HepG2 (cell line): Measurements from ENCODE around the gene TBRG4. TPM values are rescaled to one million over a fixed set of nuclear protein-coding genes. Genes with fewer than 3 reads are reported as not detected.

Source experiments
- ATAC-seq: fragments of 200-7000 bp; cut with Tn5 transposase; 3 replicates; pipeline ENCODE4 v1.9.1; 2020; ENCODE audit warnings: mild to moderate bottlenecking, moderate library complexity
- BruUV-seq: library from RNA; stranded (reverse); fragments of 400-500 nt; replicated peaks from 2 replicates; lab custom pipeline; 2021; lab: Mats Ljungman, UMichigan
- CTCF ChIA-PET: fragments of 300-600 bp; formaldehyde crosslinking; extraction: SDS; loops from one replicate; lab custom pipeline; 2021; ENCODE audit warnings: low total read pairs, inconsistent platforms, low intra/inter-chr PET ratio; lab: Yijun Ruan, JAX
- POLR2A ChIA-PET: fragments of 350-600 bp; sonication (Branson Sonifier 250); formaldehyde crosslinking; loops from one replicate; lab custom pipeline; 2020; ENCODE audit warnings: antibody characterized with exemption, inconsistent platforms; lab: Yijun Ruan, JAX
- DNase-seq: peaks from one replicate; pipeline ENCODE4 v3.0.0-alpha.2; 2015; ENCODE audit warnings: low spot score
- FAIRE-seq: peaks from 3 replicates; lab custom pipeline; 2011; peaks lifted over from hg19 to GRCh38; lab: Jason Lieb, UNC
- H2AFZ ChIP-seq: one replicate; pipeline ENCODE4 v1.6.1; 2011; ENCODE audit warnings: low read length, inconsistent platforms
- H3K27ac ChIP-seq: fragments of 300-600 bp; 3 replicates; pipeline ENCODE4 v1.8.0; 2011; ENCODE audit warnings: mixed run types, mild to moderate bottlenecking, mixed read lengths, low read length, inconsistent platforms; ENCODE audit not compliant: insufficient read depth; ENCODE audit errors: extremely low read length
- H3K27me3 ChIP-seq, 2 experiments: fragments of 200-600 bp in 1 of 2; 2 replicates in 1 of 2; 3 replicates in 1 of 2; pipeline versions ENCODE4 v1.6.0 to v1.8.0; 2011; ENCODE audit warnings: low read length in 2 of 2, mild to moderate bottlenecking in 2 of 2, moderate library complexity in 2 of 2, inconsistent platforms in 1 of 2; ENCODE audit not compliant: insufficient read depth in 2 of 2, control insufficient read depth in 1 of 2
- H3K36me3 ChIP-seq, 2 experiments: fragments of 200-600 bp in 1 of 2; replicated peaks in 1 of 2; 2 replicates in 1 of 2; 3 replicates in 1 of 2; pipeline versions ENCODE4 v1.5.1 to v1.8.0; 2011; ENCODE audit warnings: low read length in 2 of 2, inconsistent platforms in 1 of 2; ENCODE audit not compliant: insufficient read depth in 2 of 2, control insufficient read depth in 1 of 2
- H3K4me1 ChIP-seq: 2 replicates; pipeline ENCODE4 v1.5.1; 2012; ENCODE audit warnings: low read length, inconsistent platforms; ENCODE audit not compliant: insufficient read depth
- H3K4me2 ChIP-seq: 2 replicates; pipeline ENCODE4 v1.6.0; 2011; ENCODE audit warnings: low read depth, low read length, inconsistent platforms
- H3K4me3 ChIP-seq, 3 experiments: fragments of 200-600 bp in 1 of 3; sonication (generic), shearing (Covaris generic) in 1 of 3; replicated peaks in 1 of 3; 2 replicates each; pipeline ENCODE4 v1.5.1; 2011 to 2016; ENCODE audit warnings: low read length in 3 of 3, inconsistent platforms in 2 of 3, low read depth in 2 of 3, mild to moderate bottlenecking in 2 of 3, control low read depth in 1 of 3, mixed read lengths in 1 of 3; ENCODE audit not compliant: insufficient read depth in 1 of 3
- H3K79me2 ChIP-seq: one replicate; pipeline ENCODE4 v1.6.1; 2011; ENCODE audit warnings: low read length, inconsistent platforms; ENCODE audit not compliant: insufficient read depth
- H3K9ac ChIP-seq: 2 replicates; pipeline ENCODE4 v1.6.0; 2011; ENCODE audit warnings: mild to moderate bottlenecking, low read depth, low read length, inconsistent platforms; ENCODE audit not compliant: insufficient read depth
- H3K9me3 ChIP-seq: 2 replicates; pipeline ENCODE4 v1.5.1; 2012; ENCODE audit warnings: mild to moderate bottlenecking, low read length
- H4K20me1 ChIP-seq: 2 replicates; pipeline ENCODE4 v1.6.0; 2011; ENCODE audit warnings: inconsistent platforms, mild to moderate bottlenecking, low read length, moderate library complexity; ENCODE audit not compliant: insufficient read depth
- ATF1 ChIP-seq: IDR thresholded peaks from 2 replicates; pipeline ENCODE4 v1.6.1; 2016; ENCODE audit warnings: mild to moderate bottlenecking, control low read depth
- ATF7 ChIP-seq, 2 experiments: fragments of 450-650 bp in 1 of 2; sonication (generic) in 1 of 2; formaldehyde crosslinking in 1 of 2; IDR thresholded peaks; 2 replicates each; pipeline versions ENCODE4 v1.4.0 to v1.6.1; 2016 to 2020; ENCODE audit warnings: antibody characterized with exemption in 1 of 2, mild to moderate bottlenecking in 1 of 2, missing genetic modification reagents in 1 of 2
- CHCHD3 ChIP-seq: sonication (generic); formaldehyde crosslinking; IDR thresholded peaks from 2 replicates; pipeline ENCODE4 v1.8.0; 2022; ENCODE audit warnings: mild to moderate bottlenecking, missing genetic modification reagents, moderate library complexity
- DNMT3B ChIP-seq: conservative IDR thresholded peaks from 2 replicates; pipeline ENCODE4 v1.6.1; 2016; ENCODE audit warnings: missing biosample characterization, control low read depth
- PCBP2 ChIP-seq: fragments of 200-400 bp; formaldehyde crosslinking; optimal IDR thresholded peaks from 2 replicates; pipeline ENCODE3; 2018; ENCODE audit warnings: low read length, low read depth; ENCODE audit not compliant: poor library complexity, severe bottlenecking
- ZNF224 ChIP-seq: sonication (generic); formaldehyde crosslinking; IDR thresholded peaks from 2 replicates; pipeline ENCODE4 v1.5.0; 2020; ENCODE audit warnings: mild to moderate bottlenecking, missing genetic modification reagents
- whole genome bisulfite sequencing: methylation state at CpG from one replicate; pipeline ENCODE4 v1.1.6; 2017; ENCODE audit warnings: low lambda C conversion rate; 5-methylcytosine and 5-hydroxymethylcytosine counted together
- in situ Hi-C: cut with HindIII; loops from 2 replicates; pipeline ENCODE4 v1.10.0; 2017; ENCODE audit warnings: low pct_unique_long_range_greater_than_20kb; ENCODE audit not compliant: extremely low pct_ligation_motif_present
- intact Hi-C: fragments of 100-400 bp; cut with micrococcal nuclease; formaldehyde crosslinking; loops from one replicate; pipeline ENCODE4 v1.10.0; 2022; ENCODE audit not compliant: unreplicated experiment
- polyA plus RNA-seq, 8 experiments: library from polyadenylated mRNA; depleted of rRNA in 3 of 8; stranded (reverse) in 7 of 8; unstranded in 1 of 8; fragments of >200 nt; fragmentation: Illumina TruSeq in 4 of 8; extraction: Trizol in 4 of 8; gene quantifications; 2 replicates each; pipeline versions ENCODE4 v1.2.1 to v1.2.3, GENCODE V29; 2011 to 2016; ENCODE audit warnings: low read depth in 4 of 8, missing spikeins in 1 of 8, mixed read lengths in 1 of 8; ENCODE audit not compliant: insufficient read depth in 1 of 8
- total RNA-seq, 5 experiments: library from RNA; depleted of rRNA; stranded (reverse); fragments of >200 nt; fragmentation: Illumina TruSeq; extraction: Trizol; gene quantifications; 2 replicates each; pipeline ENCODE4 v1.2.3, GENCODE V29; 2016; ENCODE audit warnings: low read depth in 1 of 5
- TF ChIP-seq, protein P1 (sequence below), 2 experiments: fragments of 450-650 bp in 1 of 2; sonication (generic) in 1 of 2; formaldehyde crosslinking; IDR thresholded peaks; 2 replicates each; pipeline versions ENCODE4 v1.5.0 to v1.8.0; 2020 to 2022; ENCODE audit warnings: mild to moderate bottlenecking in 1 of 2, missing genetic modification reagents in 1 of 2
- TF ChIP-seq, protein P2 (sequence below): IDR thresholded peaks from 2 replicates; pipeline ENCODE4 v1.6.1; 2016; ENCODE audit warnings: control low read depth
- TF ChIP-seq, protein P3 (sequence below): sonication (generic); formaldehyde crosslinking; IDR thresholded peaks from 2 replicates; pipeline ENCODE4 v1.4.0; 2020; ENCODE audit warnings: missing genetic modification reagents

TBRG4 gene
- total and polyA plus RNA-seq, 2 of the 13 experiments (the other 11 are each of a cell fraction or from before 2014, with no cell fraction given): 87.8 to 107 TPM

DNA sequence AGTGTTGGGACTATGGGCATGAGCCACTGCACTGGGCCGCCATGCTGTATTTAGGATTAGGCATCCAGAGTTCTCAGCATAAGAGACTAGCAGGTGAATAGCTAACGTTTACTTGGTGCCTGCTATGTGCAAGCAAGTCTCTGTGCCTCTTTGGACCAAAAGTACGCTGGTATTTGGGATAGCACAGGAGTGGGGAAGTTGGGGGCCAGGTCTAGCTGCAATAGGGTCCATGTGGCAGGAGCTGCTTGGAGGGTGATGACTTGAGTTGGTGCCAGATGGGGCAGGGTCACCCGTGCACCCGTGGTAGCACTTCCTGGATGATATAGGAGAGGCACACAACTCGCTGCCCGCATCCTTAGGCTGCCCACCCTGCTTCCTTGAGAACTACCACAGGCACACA, 45.1 kb downstream of the TBRG4 start:
- H3K79me2 ChIP-seq: no peaks in the 10 kb centered on the region
- POLR2A ChIA-PET: no interaction called here
- no peak overlapping the region for H3K9ac ChIP-seq
- no peak overlapping the region for H3K4me2 ChIP-seq
- CTCF ChIA-PET: no interaction called here
- no TSS peak for BruUV-seq
- TF ChIP-seq ATF1 (no peak), ATF7 (IDR thresholded peaks at IDR 0.05) (no peak), ATF7 (CRISPR knock-in tag; IDR thresholded peaks at IDR 0.05) (no peak), DNMT3B (CRISPR knock-in tag) (no peak), ZNF224 (CRISPR knock-in tag) (no peak), PCBP2 (no peak), CHCHD3 (CRISPR knock-in tag) (no peak)
- TF ChIP-seq, protein P1, sequence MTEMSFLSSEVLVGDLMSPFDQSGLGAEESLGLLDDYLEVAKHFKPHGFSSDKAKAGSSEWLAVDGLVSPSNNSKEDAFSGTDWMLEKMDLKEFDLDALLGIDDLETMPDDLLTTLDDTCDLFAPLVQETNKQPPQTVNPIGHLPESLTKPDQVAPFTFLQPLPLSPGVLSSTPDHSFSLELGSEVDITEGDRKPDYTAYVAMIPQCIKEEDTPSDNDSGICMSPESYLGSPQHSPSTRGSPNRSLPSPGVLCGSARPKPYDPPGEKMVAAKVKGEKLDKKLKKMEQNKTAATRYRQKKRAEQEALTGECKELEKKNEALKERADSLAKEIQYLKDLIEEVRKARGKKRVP (CRISPR knock-in tag; IDR thresholded peaks at IDR 0.05): no peak
- TF ChIP-seq, protein P2, sequence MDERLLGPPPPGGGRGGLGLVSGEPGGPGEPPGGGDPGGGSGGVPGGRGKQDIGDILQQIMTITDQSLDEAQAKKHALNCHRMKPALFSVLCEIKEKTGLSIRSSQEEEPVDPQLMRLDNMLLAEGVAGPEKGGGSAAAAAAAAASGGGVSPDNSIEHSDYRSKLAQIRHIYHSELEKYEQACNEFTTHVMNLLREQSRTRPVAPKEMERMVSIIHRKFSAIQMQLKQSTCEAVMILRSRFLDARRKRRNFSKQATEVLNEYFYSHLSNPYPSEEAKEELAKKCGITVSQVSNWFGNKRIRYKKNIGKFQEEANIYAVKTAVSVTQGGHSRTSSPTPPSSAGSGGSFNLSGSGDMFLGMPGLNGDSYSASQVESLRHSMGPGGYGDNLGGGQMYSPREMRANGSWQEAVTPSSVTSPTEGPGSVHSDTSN: no peak
- TF ChIP-seq, protein P3, sequence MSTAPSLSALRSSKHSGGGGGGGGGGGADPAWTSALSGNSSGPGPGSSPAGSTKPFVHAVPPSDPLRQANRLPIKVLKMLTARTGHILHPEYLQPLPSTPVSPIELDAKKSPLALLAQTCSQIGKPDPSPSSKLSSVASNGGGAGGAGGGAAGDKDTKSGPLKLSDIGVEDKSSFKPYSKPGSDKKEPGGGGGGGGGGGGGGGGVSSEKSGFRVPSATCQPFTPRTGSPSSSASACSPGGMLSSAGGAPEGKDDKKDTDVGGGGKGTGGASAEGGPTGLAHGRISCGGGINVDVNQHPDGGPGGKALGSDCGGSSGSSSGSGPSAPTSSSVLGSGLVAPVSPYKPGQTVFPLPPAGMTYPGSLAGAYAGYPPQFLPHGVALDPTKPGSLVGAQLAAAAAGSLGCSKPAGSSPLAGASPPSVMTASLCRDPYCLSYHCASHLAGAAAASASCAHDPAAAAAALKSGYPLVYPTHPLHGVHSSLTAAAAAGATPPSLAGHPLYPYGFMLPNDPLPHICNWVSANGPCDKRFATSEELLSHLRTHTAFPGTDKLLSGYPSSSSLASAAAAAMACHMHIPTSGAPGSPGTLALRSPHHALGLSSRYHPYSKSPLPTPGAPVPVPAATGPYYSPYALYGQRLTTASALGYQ (CRISPR knock-in tag): no peak
- H2AFZ ChIP-seq: no peak overlapping the region
- no peaks in the 10 kb centered on the region for H4K20me1 ChIP-seq
- no peaks in the 10 kb centered on the region for H3K9me3 ChIP-seq
- no peaks in the 10 kb centered on the region for H3K4me1 ChIP-seq
- intact Hi-C loops: no loop called here
- no peak for DNase-seq
- no peak for FAIRE-seq
- H3K27me3 ChIP-seq: no peaks in the 10 kb centered on the region
- H3K27ac ChIP-seq: no peak overlapping the region
- 95% methylated on average over 6 of the region's 7 CpGs for WGBS
- H3K36me3 ChIP-seq: peaks cover 3 to 31% of the 10 kb centered on the region in 2 experiments
- in situ Hi-C loops: no loop called here
- no peak for ATAC-seq
- H3K4me3 ChIP-seq: no peak overlapping the region
